Measurements from ENCODE around the gene USF2.
A peak's percentile ranks its signal among the peaks of the same experiment; 100 is the strongest.

USF2 gene

DNA sequence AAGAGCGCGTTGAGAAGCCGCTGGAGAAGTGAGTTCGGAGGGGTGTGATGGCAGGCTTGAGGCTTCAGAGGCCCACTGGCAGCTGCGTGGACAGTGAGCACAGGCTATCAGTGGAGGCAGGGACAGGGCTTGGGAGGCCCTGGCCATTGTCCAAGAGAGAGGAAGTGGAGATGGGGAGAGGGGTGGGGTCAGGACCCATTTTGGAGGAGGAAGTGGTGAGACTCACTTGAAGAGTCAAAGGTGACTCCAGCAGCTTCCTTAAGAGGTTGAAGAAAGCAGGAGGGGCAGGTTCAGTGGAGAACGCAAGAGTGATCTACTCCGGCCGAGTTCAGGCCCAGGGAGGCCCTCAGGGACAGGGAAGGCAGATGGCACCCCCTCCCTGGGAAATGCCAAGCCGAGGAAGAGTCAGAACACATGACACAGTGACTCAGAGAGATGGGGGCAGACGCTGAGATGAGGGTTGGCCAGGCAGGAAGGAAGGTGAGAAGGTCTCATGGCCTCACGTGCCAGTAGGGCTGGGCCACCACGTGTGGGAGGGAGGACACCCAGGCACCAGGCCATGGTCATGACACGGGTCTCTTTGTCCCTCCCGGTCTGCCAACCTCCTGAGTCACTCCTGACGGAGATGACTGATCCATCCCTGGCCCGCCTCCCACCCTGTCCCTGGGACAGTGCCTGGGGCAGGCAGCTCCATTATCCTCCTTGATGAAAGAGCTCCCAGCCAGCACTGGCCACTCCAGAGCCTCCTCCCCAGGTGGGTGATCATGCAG is 50.1 kb downstream of the USF2 start:
- Histone ChIP-seq H3K27ac (ENCODE audit: low read length) (no peak overlapping the region), H3K27me3 (ENCODE audit: low read depth, low read length) (peaks cover 16% of the 10 kb centered on the region; the same call in 1 of the 2 replicates), H3K36me3 (replicated peaks; ENCODE audit: low read depth, low read length) (no peaks in the 10 kb centered on the region), H4K20me1 (ENCODE audit: insufficient read depth, low read length) (no peaks in the 10 kb centered on the region), H3K9ac (ENCODE audit: low read length) (no peak overlapping the region), H3K4me2 (ENCODE audit: low read length) (no peak overlapping the region), H3K9me3 (ENCODE audit: insufficient read depth, low read length) (peaks cover 6% of the 10 kb centered on the region; the same call in 1 of the 2 replicates), H2AFZ (ENCODE audit: low read depth, low read length) (no peak overlapping the region), H3K79me2 (ENCODE audit: low read length) (no peaks in the 10 kb centered on the region), H3K4me1 (ENCODE audit: low read length) (peaks cover 27% of the 10 kb centered on the region), H3K4me3 (ENCODE audit: low read length) (no peak overlapping the region)
- TF ChIP-seq EZH2phosphoT487 (IDR thresholded peaks at IDR 0.05; ENCODE audit: low read depth), result no peak
- TF ChIP-seq, protein P1, sequence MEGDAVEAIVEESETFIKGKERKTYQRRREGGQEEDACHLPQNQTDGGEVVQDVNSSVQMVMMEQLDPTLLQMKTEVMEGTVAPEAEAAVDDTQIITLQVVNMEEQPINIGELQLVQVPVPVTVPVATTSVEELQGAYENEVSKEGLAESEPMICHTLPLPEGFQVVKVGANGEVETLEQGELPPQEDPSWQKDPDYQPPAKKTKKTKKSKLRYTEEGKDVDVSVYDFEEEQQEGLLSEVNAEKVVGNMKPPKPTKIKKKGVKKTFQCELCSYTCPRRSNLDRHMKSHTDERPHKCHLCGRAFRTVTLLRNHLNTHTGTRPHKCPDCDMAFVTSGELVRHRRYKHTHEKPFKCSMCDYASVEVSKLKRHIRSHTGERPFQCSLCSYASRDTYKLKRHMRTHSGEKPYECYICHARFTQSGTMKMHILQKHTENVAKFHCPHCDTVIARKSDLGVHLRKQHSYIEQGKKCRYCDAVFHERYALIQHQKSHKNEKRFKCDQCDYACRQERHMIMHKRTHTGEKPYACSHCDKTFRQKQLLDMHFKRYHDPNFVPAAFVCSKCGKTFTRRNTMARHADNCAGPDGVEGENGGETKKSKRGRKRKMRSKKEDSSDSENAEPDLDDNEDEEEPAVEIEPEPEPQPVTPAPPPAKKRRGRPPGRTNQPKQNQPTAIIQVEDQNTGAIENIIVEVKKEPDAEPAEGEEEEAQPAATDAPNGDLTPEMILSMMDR (IDR thresholded peaks at IDR 0.05; ENCODE audit: low read depth, low read length), result no peak

DNA sequence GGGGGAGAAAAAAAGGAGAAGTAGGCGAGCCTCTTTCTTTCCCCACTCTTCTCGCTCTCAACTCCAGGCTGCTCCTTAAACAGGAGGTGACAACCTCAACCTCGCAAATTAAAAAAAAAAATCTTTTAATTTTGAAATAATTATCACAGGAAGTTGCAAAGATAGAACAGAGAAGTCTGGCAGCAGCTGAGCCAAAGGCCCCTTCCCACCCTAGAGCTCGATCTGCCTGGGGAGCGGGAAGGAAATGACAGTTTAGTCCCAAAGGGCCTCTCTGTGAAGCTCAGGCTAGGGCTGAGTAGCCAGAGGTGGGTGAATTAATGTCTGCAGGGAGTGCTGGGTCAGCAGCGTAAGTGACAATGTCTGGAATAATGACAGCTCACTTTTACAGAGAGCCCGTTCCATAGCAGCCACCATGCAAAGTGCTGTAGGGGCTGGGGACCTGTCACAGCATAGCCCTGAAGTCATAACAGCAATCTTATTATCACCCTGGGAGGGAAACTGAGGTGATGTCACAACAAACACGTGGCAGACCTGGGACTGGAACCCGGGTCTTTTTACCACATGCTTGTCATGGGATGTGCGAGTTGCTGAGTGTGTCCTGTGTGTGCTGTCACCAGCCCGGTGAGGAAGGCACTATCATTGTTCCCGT is 51.4 kb downstream of the USF2 start:
- H3K36me3 ChIP-seq (replicated peaks; ENCODE audit: low read depth, low read length), result no peaks in the 10 kb centered on the region
- TF ChIP-seq, protein P1 (IDR thresholded peaks at IDR 0.05; ENCODE audit: low read depth, low read length), result no peak
- TF ChIP-seq EZH2phosphoT487 (IDR thresholded peaks at IDR 0.05; ENCODE audit: low read depth), result no peak
- H3K4me2 ChIP-seq (ENCODE audit: low read length), result peak overlapping the region; percentile 57
- no peak overlapping the region for H3K27ac ChIP-seq (ENCODE audit: low read length)
- peaks cover 14% of the 10 kb centered on the region; the same call in 1 of the 2 replicates for H3K27me3 ChIP-seq (ENCODE audit: low read depth, low read length)
- 0 out of 2 replicates have a peak overlapping the region, but pooled peaks have one; percentile 5 for H3K9ac ChIP-seq (ENCODE audit: low read length)
- H3K79me2 ChIP-seq (ENCODE audit: low read length), result no peaks in the 10 kb centered on the region
- H4K20me1 ChIP-seq (ENCODE audit: insufficient read depth, low read length), result no peaks in the 10 kb centered on the region
- H3K9me3 ChIP-seq (ENCODE audit: insufficient read depth, low read length), result peaks cover 6% of the 10 kb centered on the region; the same call in 1 of the 2 replicates
- peak overlapping the region; percentile 30; the same call in 1 of the 2 replicates for H3K4me3 ChIP-seq (ENCODE audit: low read length)
- H2AFZ ChIP-seq (ENCODE audit: low read depth, low read length), result peak overlapping the region; percentile 75; the same call in 1 of the 2 replicates
- peaks cover 40% of the 10 kb centered on the region for H3K4me1 ChIP-seq (ENCODE audit: low read length)

DNA sequence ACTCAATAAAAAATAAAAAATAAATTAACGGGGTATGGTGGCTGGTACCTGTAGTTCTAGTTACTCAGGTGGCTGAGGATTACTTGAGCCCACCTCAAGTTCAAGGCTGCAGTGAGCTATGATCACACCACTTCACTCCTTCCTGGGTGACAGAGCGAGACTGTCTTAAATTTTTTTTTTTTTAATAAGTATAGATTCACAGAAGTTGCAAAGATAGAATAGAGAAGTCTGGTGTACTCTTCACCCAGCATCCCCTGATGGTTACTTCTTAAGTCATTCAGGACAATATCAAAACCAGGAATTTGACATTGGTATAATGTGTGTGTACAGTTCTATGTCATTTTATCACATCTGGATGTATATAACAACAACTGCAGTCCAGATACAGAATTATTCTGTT is 52.5 kb downstream of the USF2 start:
- H3K27ac ChIP-seq (ENCODE audit: low read length), result no peak overlapping the region
- no peak overlapping the region for H2AFZ ChIP-seq (ENCODE audit: low read depth, low read length)
- H4K20me1 ChIP-seq (ENCODE audit: insufficient read depth, low read length), result no peaks in the 10 kb centered on the region
- peaks cover 14% of the 10 kb centered on the region; the same call in 1 of the 2 replicates for H3K27me3 ChIP-seq (ENCODE audit: low read depth, low read length)
- H3K4me1 ChIP-seq (ENCODE audit: low read length), result peaks cover 40% of the 10 kb centered on the region
- TF ChIP-seq EZH2phosphoT487 (IDR thresholded peaks at IDR 0.05; ENCODE audit: low read depth), result no peak
- TF ChIP-seq, protein P1 (IDR thresholded peaks at IDR 0.05; ENCODE audit: low read depth, low read length), result no peak
- peaks cover 6% of the 10 kb centered on the region; the same call in 1 of the 2 replicates for H3K9me3 ChIP-seq (ENCODE audit: insufficient read depth, low read length)
- no peak overlapping the region for H3K4me3 ChIP-seq (ENCODE audit: low read length)
- no peak overlapping the region for H3K9ac ChIP-seq (ENCODE audit: low read length)
- no peaks in the 10 kb centered on the region for H3K79me2 ChIP-seq (ENCODE audit: low read length)
- no peak overlapping the region for H3K4me2 ChIP-seq (ENCODE audit: low read length)
- no peaks in the 10 kb centered on the region for H3K36me3 ChIP-seq (replicated peaks; ENCODE audit: low read depth, low read length)

DNA sequence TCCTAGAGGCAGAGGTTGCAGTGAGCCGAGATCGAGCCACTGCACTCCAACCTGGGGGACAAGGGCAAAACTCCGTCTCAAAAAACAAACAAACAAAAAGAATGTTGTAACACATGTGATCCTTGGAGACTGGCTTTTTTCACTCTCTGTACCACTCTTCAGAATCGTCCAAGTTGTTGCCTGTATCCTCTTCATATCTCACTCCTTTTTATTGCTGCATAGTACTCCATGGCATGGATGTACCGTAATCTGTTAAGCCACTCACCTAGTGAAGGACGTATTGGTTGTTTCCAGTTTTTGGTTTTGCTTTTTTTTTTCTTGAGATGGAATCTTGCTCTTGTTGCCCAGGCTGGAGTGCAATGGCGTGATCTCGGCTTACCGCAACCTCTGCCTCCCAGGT is 53.3 kb downstream of the USF2 start:
- no peak overlapping the region for H2AFZ ChIP-seq (ENCODE audit: low read depth, low read length)
- TF ChIP-seq, protein P1 (IDR thresholded peaks at IDR 0.05; ENCODE audit: low read depth, low read length), result no peak
- no peak for TF ChIP-seq EZH2phosphoT487 (IDR thresholded peaks at IDR 0.05; ENCODE audit: low read depth)
- peaks cover 6% of the 10 kb centered on the region; the same call in 1 of the 2 replicates for H3K9me3 ChIP-seq (ENCODE audit: insufficient read depth, low read length)
- no peak overlapping the region for H3K4me2 ChIP-seq (ENCODE audit: low read length)
- H3K79me2 ChIP-seq (ENCODE audit: low read length), result no peaks in the 10 kb centered on the region
- H3K9ac ChIP-seq (ENCODE audit: low read length), result no peak overlapping the region
- no peaks in the 10 kb centered on the region for H4K20me1 ChIP-seq (ENCODE audit: insufficient read depth, low read length)
- H3K4me1 ChIP-seq (ENCODE audit: low read length), result peaks cover 40% of the 10 kb centered on the region
- H3K27ac ChIP-seq (ENCODE audit: low read length), result no peak overlapping the region
- H3K27me3 ChIP-seq (ENCODE audit: low read depth, low read length), result peaks cover 14% of the 10 kb centered on the region; the same call in 1 of the 2 replicates
- no peak overlapping the region for H3K4me3 ChIP-seq (ENCODE audit: low read length)
- no peaks in the 10 kb centered on the region for H3K36me3 ChIP-seq (replicated peaks; ENCODE audit: low read depth, low read length)
